GM19455 (cell line): ENCODE measurements around the gene PEPD.
"Not testable (repeated sequence)": the region's sequence is repeated elsewhere in the genome, so short reads cannot be mapped to it uniquely, and the experiment has no call there.

Experiments
- ATAC-seq: cut with Tn5 transposase; IDR thresholded peaks from one replicate; pipeline ENCODE4 v1.9.1; 2021; ENCODE audit not compliant: unreplicated experiment

Gene PEPD

DNA sequence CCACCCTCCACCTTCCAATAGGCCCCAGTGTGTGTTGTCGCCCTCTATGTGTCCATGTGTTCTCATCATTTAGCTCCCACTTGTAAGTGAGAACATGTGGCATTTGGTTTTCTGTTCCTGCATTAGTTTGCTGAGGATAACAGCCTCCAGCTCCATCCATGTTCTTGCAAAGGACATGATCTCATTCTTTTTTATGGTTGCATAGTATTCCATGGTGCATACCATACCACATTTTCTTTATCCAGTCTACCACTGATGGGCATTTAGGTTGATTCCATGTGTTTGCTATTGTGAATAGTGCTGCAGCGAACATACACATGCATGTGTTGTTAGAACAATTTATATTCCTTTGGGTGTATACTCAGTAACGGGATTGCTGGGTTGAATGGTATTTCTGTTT lies 42.0 kb downstream of the PEPD start:
- not testable (repeated sequence) for ATAC-seq

DNA sequence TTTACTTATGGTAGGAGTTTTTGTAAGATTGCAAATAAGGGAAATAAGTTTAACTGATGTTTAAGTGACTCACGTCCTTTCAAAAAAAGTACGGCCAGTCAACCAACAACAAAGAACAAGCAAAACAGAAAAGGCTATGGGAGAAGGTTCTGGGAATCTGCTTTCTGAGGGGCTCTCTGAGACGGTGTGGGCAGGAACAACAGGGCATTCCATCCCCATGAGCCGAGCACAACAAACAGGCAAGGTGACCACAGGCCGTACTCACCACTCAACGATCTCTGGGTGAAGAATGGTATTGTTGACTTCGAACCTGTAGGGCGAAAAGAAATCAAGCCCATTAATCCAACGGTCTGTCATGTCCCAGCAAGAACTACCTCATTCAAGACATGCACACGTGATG lies 43.8 kb downstream of the PEPD start:
- ATAC-seq: no peak

DNA sequence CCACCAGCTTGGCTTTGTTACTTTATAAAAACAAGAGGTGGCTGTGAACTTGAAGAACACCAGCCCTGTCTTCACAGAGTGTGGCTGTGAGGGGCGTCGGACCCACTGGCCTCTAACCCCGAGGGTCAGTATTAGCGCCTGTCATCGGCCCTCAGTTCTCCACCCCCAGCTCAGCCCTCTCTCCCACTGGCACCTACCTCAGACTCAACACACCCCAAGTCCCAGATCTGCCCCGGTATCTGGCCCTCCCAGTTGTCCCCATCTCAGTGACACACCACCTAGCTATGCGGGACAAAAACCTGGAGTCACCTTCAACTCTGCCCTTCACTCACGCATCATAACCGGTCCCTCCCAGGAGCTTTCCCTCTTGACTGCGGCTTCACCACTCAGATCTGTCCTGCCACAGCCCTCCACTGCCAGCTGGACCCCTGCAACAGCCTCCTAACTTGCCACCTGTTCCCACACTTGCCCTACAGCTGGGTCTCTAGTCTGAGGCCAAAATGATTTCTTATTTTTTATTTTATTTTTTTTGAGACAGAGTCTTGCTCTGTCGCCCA lies 45.4 kb downstream of the PEPD start:
- no peak for ATAC-seq

DNA sequence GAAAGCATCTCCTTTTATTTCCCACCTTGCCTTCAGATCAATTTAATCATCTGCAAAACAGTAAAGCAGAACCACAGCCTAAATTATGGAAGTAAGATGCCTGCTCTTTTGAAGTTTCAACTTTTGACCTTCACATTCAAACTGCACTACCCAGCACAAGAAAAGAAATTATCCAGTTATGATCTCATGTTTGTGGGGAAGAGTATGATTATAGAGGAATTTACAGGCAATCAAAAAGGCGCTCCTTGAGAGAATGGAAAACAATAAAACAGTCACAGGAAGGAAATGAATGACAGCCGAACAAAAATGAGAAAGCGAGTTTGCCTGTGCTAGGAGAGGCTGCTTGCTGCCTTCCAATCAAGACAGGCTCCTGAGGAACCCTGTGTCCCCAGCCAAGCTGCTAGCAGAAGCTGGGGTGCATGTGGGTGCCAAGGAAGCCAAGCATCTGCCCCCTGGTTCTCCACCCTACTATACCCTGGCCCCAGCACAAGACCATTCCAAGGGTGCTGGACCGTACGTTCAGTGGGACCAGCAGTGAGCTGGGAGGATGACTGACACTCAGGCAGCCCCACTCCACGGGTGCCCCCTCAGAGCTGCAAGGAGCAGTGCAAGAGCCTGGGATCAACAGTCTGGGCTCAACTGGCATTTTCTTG lies 47.8 kb downstream of the PEPD start:
- no peak for ATAC-seq

DNA sequence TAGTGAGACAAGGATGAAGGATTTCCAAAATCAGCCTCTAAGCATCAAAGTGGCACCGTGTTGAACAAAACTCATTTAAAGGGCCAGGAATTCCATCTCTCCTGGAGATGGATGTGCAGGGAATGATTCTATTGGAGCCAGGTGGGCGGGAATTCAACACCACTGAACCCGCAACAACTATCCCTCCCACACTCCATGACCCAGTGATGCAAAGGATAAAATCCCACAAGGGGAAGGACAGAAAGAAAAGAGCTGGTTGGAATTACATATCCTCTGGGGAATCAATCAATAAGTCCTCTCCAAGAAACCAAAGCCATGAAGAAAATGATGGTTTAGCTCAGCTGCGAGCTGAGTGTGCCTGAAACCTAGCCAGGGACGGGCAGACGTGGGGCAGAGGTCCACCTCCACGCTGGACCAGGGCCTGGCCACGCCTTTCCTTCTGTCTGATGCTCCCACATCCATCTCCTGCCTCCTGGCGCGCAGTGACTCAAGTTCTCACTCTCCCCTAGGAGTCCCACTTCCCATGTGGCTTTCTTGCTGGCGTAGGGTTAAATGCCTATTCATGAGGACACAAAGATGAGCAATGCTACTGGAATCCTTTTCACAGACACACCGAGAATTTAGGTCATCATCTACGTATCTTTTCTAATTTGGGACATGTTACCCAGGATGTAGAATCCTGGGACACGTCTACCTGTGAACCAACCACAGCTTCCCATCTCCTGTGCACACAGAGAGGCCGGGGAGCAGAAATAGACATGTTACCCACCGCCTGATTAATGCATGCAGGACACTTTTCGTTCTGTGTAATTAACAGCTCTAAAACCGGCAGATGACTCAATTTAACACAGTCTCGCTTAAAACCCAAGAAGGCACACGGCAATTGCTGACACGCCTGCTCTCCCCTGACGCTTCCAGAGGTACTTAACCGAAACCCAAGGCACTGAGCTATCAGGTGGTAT lies 48.6 kb downstream of the PEPD start:
- no peak for ATAC-seq

DNA sequence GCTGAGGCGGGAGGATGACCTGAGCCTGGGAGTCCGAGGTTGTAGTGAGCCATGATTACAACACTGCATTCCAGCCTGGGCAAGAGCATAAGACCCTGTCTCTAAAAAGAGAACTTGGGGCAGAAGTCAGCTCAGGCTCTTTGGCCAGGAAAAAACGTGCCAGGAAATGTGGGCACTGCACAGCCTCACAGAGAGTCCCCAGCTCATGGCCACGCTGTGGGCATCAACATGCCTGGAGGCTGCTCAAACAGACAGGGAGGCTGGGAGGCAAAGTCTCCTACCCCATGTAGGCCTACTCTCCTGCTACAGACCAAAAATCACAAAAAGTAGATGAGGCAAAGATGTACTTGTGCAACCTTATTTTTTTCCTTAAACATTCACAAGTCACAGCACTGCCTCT lies 49.4 kb downstream of the PEPD start:
- ATAC-seq: no peak

DNA sequence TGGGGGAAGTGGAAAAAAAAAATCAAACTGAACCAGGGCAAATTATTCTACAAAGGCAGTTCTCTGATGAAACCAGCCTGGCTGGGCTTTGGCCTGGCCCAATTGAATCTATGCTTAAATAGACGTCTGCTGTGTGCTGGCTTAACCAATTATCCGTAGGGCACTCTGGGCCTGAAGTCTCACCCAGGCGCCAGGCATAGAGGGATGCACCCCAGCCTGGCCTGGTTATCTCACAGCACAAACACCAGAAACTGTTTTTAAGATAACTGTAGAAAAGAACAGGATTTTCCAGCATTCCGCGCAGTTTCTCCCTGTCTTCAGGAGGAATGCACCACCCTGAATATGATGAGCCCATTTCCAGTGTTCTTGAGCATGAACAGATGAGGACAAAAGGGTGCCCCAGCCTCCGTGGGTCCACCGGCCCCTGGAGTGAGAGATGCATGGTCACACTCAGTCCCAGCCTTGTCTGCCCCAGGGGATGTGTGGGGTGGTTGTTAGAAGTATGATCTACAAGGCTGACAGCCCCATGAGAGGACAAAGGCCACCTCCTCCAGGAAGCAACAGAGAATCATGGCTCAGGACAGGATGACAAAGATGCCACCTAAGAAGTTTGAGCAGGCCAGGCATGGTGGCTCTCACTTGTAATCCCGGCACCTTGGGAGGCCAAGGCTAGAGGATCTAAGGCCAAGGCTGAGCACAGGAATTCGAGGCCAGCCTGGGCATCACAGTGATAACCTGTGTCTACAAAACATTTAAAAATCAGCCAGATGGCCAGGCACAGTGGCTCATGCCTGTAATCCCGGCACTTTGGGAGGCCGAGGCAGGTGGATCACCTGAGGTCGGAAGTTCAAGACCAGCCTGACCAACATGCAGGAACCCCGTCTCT lies 50.2 kb downstream of the PEPD start:
- no peak for ATAC-seq

DNA sequence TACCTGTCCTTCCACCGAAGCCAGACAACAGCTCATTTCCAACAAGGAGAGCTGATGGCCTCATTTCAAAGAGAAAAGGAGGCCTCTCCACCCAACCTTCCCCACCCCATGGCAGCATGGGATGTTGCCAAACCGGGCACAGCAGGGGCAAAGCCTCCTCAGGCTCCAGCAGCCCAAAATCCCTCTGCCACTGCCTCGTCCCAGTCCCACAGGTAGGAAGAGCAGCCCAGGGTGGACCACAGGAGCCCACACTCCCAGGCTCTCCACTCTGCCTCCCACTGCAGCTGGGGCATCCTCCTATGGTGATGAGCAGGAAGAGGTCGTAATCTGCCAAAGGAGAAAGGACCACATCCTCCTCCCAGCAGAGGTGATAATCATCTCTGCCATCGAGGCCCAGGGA lies 50.9 kb downstream of the PEPD start:
- no peak for ATAC-seq

DNA sequence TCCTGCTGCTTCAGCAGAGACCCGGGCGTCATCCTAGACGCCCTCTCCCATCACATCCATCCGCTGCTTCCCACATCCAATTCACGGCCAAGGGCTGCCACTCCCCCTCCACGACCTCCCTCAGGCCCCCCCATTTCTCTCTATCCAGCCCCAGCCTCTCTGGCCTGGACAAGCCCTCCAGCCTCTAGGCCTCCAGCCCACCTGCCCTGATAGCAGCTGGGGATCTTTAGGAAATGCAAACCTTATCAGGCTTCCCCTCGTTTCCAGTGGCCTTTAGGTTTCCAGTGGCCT lies 51.6 kb downstream of the PEPD start:
- ATAC-seq: no peak

DNA sequence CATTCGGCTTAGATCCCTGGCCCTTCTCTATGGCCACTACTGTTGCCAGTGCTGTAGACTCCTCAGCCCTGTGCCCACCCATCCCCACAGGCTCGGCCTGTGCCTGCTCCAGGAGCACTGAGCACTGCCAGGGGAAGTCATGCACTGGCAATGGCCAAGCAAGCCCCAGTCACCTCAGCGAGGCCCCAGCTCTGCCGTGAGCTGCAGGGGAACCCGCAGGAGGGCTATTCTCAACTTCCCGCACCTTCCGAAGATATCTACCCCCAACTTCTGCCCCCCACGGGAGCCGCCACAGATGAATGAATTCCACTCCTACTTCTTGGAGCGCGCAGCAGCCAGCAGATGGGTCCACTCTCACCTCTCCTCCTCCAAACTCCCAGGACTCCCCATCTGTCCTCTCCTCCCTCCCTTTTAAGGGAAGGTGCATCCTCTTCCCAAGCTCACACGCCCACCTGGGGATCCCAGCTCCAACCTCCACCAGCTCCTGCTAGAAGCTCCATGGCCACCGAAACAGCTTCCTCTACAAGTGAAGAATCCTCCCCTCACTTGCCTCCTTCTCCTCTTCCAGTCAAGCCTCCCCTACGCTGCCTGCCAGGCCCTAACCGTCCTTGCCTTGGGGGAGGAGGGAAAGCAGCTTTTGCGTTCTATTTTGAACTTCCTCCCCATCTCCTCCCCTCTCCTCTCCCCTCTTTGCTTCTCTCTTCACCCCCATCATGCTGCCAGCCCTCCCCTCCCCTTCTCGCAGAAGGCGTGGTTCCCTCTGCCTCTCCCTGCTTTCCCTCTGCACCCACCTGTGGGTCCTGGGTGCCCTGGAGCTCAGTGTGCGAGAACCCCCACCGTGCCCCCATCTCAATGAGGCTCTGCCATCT lies 52.2 kb downstream of the PEPD start:
- ATAC-seq: no peak

DNA sequence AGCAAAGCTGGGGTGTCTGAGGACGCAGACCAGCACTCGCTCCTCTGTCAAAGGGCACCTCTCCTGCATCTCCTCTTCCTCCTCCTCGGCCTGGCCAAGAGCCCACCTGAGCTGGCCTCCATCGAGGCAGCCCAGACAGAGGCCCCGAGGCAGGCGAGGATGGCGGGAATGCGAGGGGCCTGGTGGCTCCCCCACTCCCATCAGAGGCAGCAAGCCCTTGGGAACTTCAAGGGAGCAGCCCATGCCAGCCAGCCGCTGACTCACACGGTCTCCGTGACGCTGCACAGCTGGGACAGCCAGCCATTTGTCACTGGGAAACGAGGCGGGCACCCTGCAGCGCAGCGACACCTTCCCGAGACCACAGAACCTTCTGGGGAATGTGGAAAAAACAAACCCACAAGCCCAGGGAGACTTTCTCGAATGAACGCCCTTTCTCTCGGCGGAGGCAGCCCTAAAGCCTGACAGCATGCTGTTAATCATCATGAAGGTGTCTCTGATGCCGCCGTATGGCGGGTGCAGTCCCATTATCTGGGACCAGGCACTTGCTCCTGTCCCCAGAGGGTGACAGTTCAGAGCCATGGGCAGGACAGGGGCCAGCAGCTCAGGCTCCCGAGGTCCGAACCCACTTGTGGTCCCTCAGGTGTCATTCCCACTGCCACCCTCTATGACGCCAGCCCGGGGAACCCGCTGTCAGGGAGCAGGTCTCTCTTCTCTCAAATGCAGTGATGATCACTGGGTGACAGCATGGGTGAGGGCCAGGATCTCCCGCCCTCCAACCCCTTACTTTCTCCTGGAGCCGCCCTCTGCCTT lies 53.0 kb downstream of the PEPD start:
- ATAC-seq: no peak

DNA sequence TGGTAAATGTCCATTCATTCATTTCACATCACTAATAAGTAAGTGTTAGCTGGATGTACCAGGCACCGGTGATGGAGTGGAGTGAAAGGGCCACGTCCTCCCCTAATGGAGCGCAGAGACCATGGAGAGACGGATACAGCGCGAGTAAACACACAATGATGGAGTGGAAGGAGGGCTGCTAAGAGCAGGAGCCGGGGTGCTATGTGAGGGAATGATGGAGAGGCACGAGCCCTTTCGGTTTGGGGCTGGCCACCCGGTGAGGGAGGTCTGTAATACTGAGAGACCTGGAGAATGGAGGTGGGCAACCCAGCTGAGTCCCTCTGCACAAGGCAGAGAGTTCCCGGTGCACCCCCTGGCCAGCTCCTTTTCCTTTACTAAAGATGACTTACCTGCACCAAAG lies 53.7 kb downstream of the PEPD start:
- no peak for ATAC-seq

DNA sequence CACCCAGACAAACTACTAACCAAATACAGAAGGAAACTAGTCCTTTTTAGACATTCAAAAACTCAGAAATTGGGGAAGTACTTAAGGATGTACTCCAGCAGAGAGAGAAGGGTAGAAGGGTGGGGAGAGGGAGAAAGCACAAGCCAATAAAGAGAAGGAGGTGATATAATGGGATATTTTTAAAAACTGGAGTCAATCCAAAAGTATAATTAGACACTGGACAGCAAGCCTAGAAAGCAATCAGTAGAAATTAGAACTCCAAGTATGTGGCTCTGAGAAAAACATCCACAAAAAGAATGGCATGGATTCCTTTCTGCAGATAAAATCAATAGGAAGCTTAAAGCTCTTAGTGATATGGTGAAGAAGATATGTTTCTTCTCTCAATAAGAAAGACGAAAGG lies 55.8 kb downstream of the PEPD start:
- ATAC-seq: no peak

DNA sequence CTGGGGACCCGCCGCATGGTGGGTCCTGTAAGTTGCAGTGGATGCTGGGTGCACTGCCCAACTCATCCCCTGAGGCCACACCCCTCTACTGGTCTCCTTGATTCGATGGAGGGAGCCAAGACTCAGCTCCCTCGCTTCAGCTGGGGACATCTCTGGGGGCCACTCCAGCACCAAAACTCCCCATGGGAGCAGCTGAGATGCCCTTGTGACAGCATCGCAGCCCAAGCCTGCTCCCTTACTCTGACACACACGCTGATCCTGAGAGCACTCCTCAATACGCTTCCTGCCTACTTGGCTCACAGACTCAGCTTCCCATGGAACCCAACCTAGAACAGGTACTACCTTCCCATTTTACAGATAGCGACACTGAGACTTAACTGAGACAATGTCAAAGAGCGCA lies 56.2 kb downstream of the PEPD start:
- ATAC-seq: no peak

DNA sequence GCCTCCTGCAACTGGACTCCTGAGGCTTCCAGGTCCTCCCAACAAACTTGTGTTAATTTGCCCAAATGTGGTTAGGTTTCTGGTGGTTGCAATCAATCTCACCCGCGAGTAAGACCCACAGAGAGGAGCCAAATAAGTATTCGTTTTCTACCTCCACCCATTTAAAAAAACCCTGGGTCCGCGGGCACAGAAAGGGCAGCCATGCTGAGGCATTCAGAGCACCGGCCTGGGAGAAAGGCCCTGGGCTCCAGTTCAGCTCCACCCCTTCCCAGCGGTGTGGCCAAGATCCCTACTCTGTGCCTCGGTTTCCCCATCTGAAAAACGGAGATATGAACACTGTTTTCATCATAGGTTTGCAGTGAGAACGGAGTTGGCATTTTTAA lies 56.9 kb downstream of the PEPD start:
- no peak for ATAC-seq

DNA sequence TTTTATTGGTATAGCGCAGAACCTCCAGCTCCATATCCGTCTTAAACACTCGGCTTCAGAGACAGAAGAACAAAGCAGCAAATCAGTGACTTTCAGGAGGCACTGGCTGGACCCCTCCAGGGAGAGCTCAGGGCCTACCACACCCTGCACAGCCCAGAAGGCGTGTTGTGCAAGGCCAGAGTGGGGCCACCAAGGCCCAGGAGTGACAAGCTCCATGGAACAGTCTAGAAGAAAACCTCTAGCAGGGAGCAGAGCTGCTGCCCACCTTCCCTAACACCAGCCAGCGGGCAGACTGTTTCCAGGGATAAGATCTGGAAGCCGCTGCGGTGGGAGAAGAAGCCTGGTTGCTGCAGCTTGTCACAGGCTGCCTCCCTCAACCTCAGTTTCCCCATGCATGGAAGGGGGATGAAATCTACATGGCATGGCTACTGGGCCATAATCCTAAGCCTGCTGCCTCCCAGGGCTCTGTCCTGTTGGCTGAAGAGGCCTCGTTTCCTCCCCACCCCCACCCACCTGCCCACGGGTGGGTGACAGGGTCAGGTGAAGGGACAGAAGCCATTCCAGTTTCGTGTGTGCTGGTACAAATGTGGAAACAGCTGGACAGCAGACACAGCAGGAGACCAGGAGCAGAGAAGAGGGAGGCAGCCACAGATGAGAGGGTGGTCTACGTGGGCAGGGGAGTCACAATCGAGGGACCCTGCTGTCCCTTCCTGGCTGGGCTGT lies 57.4 kb downstream of the PEPD start:
- ATAC-seq: no peak

DNA sequence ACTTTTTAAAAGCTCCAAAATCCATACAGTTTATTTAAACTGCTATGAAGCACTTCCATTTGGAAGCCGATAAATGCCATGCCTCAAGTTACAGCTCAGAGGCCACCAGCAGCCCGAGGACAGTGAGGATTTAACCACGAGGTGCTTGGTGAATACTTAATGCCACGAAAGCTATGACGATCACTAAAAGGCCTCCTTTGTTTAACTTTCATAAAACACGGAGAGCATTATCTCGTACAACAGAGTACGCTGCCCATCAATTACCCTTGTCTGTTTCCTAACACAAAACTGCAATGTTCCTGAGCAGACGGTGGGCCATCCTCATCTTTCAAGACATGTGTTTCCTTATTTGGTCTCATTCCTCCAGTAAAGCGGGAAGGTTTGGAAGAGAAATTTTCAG lies 58.4 kb downstream of the PEPD start:
- no peak for ATAC-seq

DNA sequence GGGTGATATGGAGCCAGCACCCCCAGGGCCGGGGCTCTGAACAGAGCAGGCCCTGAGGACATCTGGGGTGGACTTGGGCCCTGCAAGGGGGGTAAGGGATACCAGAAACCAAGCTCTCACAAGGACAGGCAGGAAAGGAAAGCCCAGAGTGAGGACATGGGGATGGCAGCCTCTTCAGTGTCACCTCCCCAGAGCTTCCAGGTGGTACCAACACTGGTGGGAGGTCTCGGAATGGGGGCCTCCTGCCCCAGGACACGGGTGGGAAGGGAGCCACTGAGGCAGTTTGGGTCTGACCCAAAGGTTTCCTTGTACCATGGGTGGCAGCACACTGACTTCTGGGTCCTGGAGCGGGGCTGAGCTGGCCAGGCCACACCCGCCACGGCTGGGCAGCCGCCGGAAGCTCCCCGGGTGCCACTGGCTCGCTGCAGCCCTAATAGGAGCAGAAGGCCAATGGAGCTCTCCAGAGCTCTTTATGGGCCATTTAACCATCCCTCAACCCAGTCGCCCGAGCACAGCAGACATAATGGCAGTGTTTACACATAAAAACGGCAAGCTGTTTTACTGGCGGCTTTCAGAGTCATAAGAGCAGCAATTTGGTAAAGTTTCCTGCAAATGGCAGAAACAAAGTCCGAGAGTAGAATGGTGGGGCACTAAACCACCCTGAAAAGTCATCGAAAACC lies 59.3 kb downstream of the PEPD start:
- no peak for ATAC-seq
